ENCODE measurements around the gene TNXB.
A peak's percentile ranks its signal among the peaks of the same experiment; 100 is the strongest.
"Not testable (repeated sequence)": the region's sequence is repeated elsewhere in the genome, so short reads cannot be mapped to it uniquely, and the experiment has no call there.

TNXB gene

GRCh38 chr6:32064706-32065105 is 44.4 kb downstream of the TNXB start:
- DNase-seq (ENCODE audit: low read depth in 2 of 2), result no peak

- no peak for DNase-seq (ENCODE audit: low read depth in 2 of 2)
Observed at GRCh38 chr6:32060966-32061655, 48.0 kb downstream of the TNXB start.

- no peak for DNase-seq (ENCODE audit: low read depth in 2 of 2)
Observed at GRCh38 chr6:32058511-32058963, 50.6 kb downstream of the TNXB start.

GRCh38 chr6:32057966-32058365 is 51.2 kb downstream of the TNXB start:
- no peak for DNase-seq (ENCODE audit: low read depth in 2 of 2)

GRCh38 chr6:32056254-32056653 is 52.9 kb downstream of the TNXB start:
- DNase-seq (ENCODE audit: low read depth in 2 of 2), result no peak

GRCh38 chr6:32055756-32056155 is 53.4 kb downstream of the TNXB start:
- not testable (repeated sequence) for DNase-seq (ENCODE audit: low read depth in 2 of 2)

GRCh38 chr6:32053314-32053713 is 55.8 kb downstream of the TNXB start:
- DNase-seq (ENCODE audit: low read depth in 2 of 2), result not testable (repeated sequence)

GRCh38 chr6:32052626-32053025 is 56.5 kb downstream of the TNXB start:
- not testable (repeated sequence) for DNase-seq (ENCODE audit: low read depth in 2 of 2)

- no peak for DNase-seq (ENCODE audit: low read depth in 2 of 2)
Observed at GRCh38 chr6:32050562-32050961, 58.6 kb downstream of the TNXB start.

GRCh38 chr6:32049736-32050135 is 59.4 kb downstream of the TNXB start:
- not testable (repeated sequence) for DNase-seq (ENCODE audit: low read depth in 2 of 2)

GRCh38 chr6:32049149-32049548 is 60.0 kb downstream of the TNXB start:
- DNase-seq (ENCODE audit: low read depth in 2 of 2), result not testable (repeated sequence)

- DNase-seq (ENCODE audit: low read depth in 2 of 2), result peak; percentile 23 to 46
Observed at GRCh38 chr6:32047855-32048766, 61.0 kb downstream of the TNXB start.

GRCh38 chr6:32047539-32047854 is 61.6 kb downstream of the TNXB start:
- DNase-seq (ENCODE audit: low read depth in 2 of 2), result no peak

GRCh38 chr6:32047084-32047478 is 62.1 kb downstream of the TNXB start:
- DNase-seq (ENCODE audit: low read depth in 2 of 2), result no peak

GRCh38 chr6:32046450-32047083 is 62.6 kb downstream of the TNXB start:
- no peak for DNase-seq (ENCODE audit: low read depth in 2 of 2)

GRCh38 chr6:32045811-32046449 is 63.2 kb downstream of the TNXB start:
- DNase-seq (ENCODE audit: low read depth in 2 of 2), result no peak

GRCh38 chr6:32044916-32045315 is 64.2 kb downstream of the TNXB start:
- not testable (repeated sequence) for DNase-seq (ENCODE audit: low read depth in 2 of 2)

- not testable (repeated sequence) for DNase-seq (ENCODE audit: low read depth in 2 of 2)
Observed at GRCh38 chr6:32043589-32044380, 65.4 kb downstream of the TNXB start.

- DNase-seq (ENCODE audit: low read depth in 2 of 2), result not testable (repeated sequence)
Observed at GRCh38 chr6:32042276-32042675, 66.9 kb downstream of the TNXB start.

GRCh38 chr6:32041385-32041784 is 67.8 kb downstream of the TNXB start:
- DNase-seq (ENCODE audit: low read depth in 2 of 2), result not testable (repeated sequence)

- DNase-seq (ENCODE audit: low read depth in 2 of 2), result not testable (repeated sequence)
Observed at GRCh38 chr6:32041050-32041321, 68.2 kb downstream of the TNXB start.

Data from stimulated activated CD8-positive, alpha-beta memory T cell treated with anti-CD3 and anti-CD28 coated beads, Interleukin-15, amount 100 ng/mL, for 48 hours (primary cell).